Measurements from ENCODE around the gene SNX18. TPM values are rescaled to one million over a fixed set of nuclear protein-coding genes. Genes with fewer than 3 reads are reported as not detected.

The SNX18 gene
- total RNA-seq, 2 experiments from 2014 or later: 8.5 to 8.7 TPM

DNA sequence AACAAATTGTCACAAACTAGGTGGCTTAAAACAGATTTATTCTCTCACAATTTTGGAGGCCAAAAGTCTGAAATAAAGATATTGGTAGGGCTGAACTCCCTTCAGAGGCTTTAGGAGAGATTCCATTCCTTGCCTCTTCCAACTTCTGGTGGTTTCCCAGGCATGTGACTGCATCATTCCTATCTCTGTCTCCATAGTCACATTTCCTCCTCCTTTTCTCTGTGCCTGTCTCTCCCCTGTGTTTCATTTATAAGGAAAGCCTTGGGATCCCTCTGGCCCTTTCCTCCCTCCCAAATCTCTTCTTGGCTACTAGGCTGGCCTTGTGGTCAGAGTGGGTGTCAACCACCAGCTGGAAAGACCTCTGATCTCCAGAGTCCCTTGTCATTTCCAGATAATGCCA is 78.2 kb downstream of the SNX18 start:
- Mint-ChIP-seq H3K27ac (no peak overlapping the region), H3K9me3 (peaks cover 20% of the 10 kb centered on the region), H3K4me3 (no peak overlapping the region), H3K36me3 (peaks cover 13% of the 10 kb centered on the region), H3K27me3 (no peaks in the 10 kb centered on the region), H3K4me1 (ENCODE audit: low read depth) (no peaks in the 10 kb centered on the region)
- POLR2A ChIA-PET: no interaction called here
- intact Hi-C loops (cut with micrococcal nuclease): no loop called here
- CTCF ChIA-PET: no interaction called here
- DNase-seq: no peak

Other genes starting within 250 kb of the SNX18 start
- 1 to 10 TPM; 4.5 to 5.5 TPM for gene ARL15, start 207.2 kb upstream of the SNX18 start, total RNA-seq
- not detected for gene HSPB3, start 62.1 kb upstream of the SNX18 start, total RNA-seq

Measured in activated CD4-positive, alpha-beta memory T cell treated with anti-CD3 and anti-CD28 coated beads for 36 hours (primary cell).